ENCODE data around the gene PRKN.

The PRKN gene

DNA sequence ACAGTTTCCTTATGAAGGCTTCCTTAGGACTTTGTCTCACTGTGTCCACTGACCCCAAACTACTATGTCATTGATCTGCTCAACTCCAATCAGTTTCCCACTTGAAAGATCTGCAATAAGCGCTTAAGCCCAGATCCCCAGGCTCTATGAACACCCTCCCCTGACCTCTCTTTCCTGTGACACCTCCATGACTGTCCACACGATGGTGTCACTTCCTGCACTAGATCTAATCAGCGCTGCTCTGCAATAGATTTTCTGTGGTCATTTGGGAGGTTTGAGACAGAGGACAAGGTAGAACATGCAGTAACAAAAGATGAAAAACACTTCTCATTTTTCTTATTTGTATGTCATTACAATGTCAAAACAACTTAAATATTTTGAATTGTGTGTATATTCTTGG is 1149.1 kb downstream of the PRKN start:
- H2AFZ ChIP-seq (ENCODE audit: low read depth, low read length), result no peak overlapping the region

DNA sequence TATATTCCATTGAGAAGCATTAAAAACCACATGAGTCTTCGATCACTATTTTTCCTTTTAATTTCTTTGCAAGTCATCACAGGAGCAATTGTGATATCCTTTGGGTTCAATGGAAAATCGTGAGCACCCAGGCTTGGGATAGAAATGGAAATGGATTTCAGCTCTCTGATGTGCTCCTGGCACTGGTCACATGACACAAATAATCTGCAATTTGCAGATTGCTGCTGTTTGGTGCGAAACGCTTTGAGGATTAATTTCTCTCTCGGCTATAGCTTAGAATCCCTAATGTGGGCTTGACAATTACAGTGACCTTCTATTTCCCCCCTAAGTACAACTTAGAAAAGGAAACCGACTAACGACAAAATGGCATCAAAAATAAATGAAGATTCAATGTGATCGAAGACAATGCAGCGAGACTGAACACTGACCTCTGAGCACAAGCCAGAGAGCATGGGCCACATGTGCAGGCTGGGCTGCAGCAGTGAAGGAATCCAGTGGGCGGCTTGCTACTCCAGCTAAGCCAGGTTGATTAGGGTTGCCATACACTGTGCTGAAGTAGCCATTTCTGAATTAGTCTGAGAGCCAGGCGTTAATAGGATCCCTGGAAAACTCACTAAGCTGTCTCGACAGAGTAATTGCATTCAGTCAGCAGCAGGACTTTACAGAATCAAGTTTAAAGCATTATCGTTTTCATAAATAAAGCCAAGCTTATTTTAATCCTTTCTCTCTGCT is 1151.9 kb downstream of the PRKN start:
- TF ChIP-seq EZH2phosphoT487 (IDR thresholded peaks at IDR 0.05; ENCODE audit: low read depth), result no peak
- TF ChIP-seq, protein P1, sequence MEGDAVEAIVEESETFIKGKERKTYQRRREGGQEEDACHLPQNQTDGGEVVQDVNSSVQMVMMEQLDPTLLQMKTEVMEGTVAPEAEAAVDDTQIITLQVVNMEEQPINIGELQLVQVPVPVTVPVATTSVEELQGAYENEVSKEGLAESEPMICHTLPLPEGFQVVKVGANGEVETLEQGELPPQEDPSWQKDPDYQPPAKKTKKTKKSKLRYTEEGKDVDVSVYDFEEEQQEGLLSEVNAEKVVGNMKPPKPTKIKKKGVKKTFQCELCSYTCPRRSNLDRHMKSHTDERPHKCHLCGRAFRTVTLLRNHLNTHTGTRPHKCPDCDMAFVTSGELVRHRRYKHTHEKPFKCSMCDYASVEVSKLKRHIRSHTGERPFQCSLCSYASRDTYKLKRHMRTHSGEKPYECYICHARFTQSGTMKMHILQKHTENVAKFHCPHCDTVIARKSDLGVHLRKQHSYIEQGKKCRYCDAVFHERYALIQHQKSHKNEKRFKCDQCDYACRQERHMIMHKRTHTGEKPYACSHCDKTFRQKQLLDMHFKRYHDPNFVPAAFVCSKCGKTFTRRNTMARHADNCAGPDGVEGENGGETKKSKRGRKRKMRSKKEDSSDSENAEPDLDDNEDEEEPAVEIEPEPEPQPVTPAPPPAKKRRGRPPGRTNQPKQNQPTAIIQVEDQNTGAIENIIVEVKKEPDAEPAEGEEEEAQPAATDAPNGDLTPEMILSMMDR (IDR thresholded peaks at IDR 0.05; ENCODE audit: low read depth, low read length), result no peak
- no peaks in the 10 kb centered on the region for H4K20me1 ChIP-seq (ENCODE audit: insufficient read depth, low read length)
- H3K4me2 ChIP-seq (ENCODE audit: low read length), result no peak overlapping the region
- no peak overlapping the region for H3K9ac ChIP-seq (ENCODE audit: low read length)
- H3K27ac ChIP-seq (ENCODE audit: low read length), result no peak overlapping the region
- no peak overlapping the region for H3K4me3 ChIP-seq (ENCODE audit: low read length)
- H2AFZ ChIP-seq (ENCODE audit: low read depth, low read length), result no peak overlapping the region
- no peaks in the 10 kb centered on the region for H3K79me2 ChIP-seq (ENCODE audit: low read length)
- no peaks in the 10 kb centered on the region for H3K9me3 ChIP-seq (ENCODE audit: insufficient read depth, low read length)
- no peaks in the 10 kb centered on the region for H3K4me1 ChIP-seq (ENCODE audit: low read length)
- no peaks in the 10 kb centered on the region for H3K36me3 ChIP-seq (replicated peaks; ENCODE audit: low read depth, low read length)
- H3K27me3 ChIP-seq (ENCODE audit: low read depth, low read length), result no peaks in the 10 kb centered on the region

More for the DNA sequence above, 1149.1 kb downstream of the PRKN start:
- no peak for TF ChIP-seq EZH2phosphoT487 (IDR thresholded peaks at IDR 0.05; ENCODE audit: low read depth)
- TF ChIP-seq, protein P1 (IDR thresholded peaks at IDR 0.05; ENCODE audit: low read depth, low read length), result no peak
- Histone ChIP-seq H3K36me3 (replicated peaks; ENCODE audit: low read depth, low read length) (no peaks in the 10 kb centered on the region), H3K4me2 (ENCODE audit: low read length) (no peak overlapping the region), H3K9ac (ENCODE audit: low read length) (no peak overlapping the region), H3K9me3 (ENCODE audit: insufficient read depth, low read length) (no peaks in the 10 kb centered on the region), H3K4me1 (ENCODE audit: low read length) (no peaks in the 10 kb centered on the region), H3K4me3 (ENCODE audit: low read length) (no peak overlapping the region), H3K79me2 (ENCODE audit: low read length) (no peaks in the 10 kb centered on the region), H3K27me3 (ENCODE audit: low read depth, low read length) (no peaks in the 10 kb centered on the region), H3K27ac (ENCODE audit: low read length) (no peak overlapping the region), H4K20me1 (ENCODE audit: insufficient read depth, low read length) (no peaks in the 10 kb centered on the region)

DNA sequence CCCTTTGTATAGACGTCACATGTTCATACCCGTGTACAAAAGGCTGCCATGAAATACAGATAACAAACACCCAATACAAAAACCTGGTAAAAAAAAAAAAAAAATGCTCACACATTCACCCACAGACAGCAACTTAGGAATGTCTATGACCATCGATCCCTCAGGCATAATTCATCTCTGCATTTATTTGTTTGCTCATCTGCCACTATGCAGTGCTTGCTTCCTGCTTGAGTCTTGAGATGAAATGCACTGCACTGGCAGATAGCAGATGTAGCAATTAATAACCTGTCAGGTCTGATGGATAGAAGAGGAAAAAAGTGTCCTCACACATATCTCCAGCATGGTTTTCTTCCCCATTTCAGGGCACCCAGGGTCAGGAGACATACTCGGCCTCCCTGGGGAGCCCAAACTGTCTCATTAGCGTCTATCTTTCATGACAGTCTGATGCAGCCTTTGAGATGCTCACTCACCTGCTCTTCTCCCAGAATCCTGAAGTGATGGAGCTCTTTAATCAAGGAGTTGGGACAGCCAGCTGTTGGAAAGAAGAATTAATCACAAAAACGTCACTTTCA is 1158.6 kb downstream of the PRKN start:
- Histone ChIP-seq H3K27me3 (ENCODE audit: low read depth, low read length) (no peaks in the 10 kb centered on the region), H3K4me3 (ENCODE audit: low read length) (no peak overlapping the region), H3K79me2 (ENCODE audit: low read length) (no peaks in the 10 kb centered on the region), H3K27ac (ENCODE audit: low read length) (no peak overlapping the region), H3K9ac (ENCODE audit: low read length) (no peak overlapping the region), H3K4me2 (ENCODE audit: low read length) (no peak overlapping the region), H2AFZ (ENCODE audit: low read depth, low read length) (no peak overlapping the region), H3K4me1 (ENCODE audit: low read length) (no peaks in the 10 kb centered on the region), H3K36me3 (replicated peaks; ENCODE audit: low read depth, low read length) (no peaks in the 10 kb centered on the region), H3K9me3 (ENCODE audit: insufficient read depth, low read length) (no peaks in the 10 kb centered on the region), H4K20me1 (ENCODE audit: insufficient read depth, low read length) (no peaks in the 10 kb centered on the region)
- TF ChIP-seq, protein P1 (IDR thresholded peaks at IDR 0.05; ENCODE audit: low read depth, low read length), result no peak
- no peak for TF ChIP-seq EZH2phosphoT487 (IDR thresholded peaks at IDR 0.05; ENCODE audit: low read depth)

DNA sequence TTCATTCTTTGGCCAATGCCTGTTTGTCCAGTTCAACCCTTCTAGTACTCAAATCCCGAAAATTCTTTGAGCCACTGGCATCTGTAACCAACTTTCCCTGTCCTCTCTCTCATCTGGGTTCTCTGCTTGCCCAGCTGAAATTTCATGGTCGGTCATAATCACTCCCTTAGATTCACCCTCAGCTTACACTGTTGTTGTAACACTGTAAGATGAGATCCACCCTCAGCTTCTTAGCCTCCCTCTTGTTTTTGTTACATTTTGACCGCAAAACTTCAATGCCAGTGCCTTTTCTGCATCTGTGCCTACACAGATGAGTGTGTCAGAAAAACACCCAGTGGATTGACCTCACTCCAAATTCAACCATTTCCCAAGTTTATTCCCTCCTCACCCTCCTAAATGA is 1162.6 kb downstream of the PRKN start:
- no peak overlapping the region for H3K27ac ChIP-seq (ENCODE audit: low read length)
- H3K4me2 ChIP-seq (ENCODE audit: low read length), result no peak overlapping the region
- H3K27me3 ChIP-seq (ENCODE audit: low read depth, low read length), result no peaks in the 10 kb centered on the region; the same call in 1 of the 2 replicates
- TF ChIP-seq EZH2phosphoT487 (IDR thresholded peaks at IDR 0.05; ENCODE audit: low read depth), result no peak
- TF ChIP-seq, protein P1 (IDR thresholded peaks at IDR 0.05; ENCODE audit: low read depth, low read length), result no peak
- H3K9me3 ChIP-seq (ENCODE audit: insufficient read depth, low read length), result no peaks in the 10 kb centered on the region
- no peaks in the 10 kb centered on the region for H3K36me3 ChIP-seq (replicated peaks; ENCODE audit: low read depth, low read length)
- no peak overlapping the region for H3K4me3 ChIP-seq (ENCODE audit: low read length)
- H3K9ac ChIP-seq (ENCODE audit: low read length), result no peak overlapping the region
- no peaks in the 10 kb centered on the region for H4K20me1 ChIP-seq (ENCODE audit: insufficient read depth, low read length)
- no peaks in the 10 kb centered on the region for H3K4me1 ChIP-seq (ENCODE audit: low read length)
- H2AFZ ChIP-seq (ENCODE audit: low read depth, low read length), result no peak overlapping the region
- H3K79me2 ChIP-seq (ENCODE audit: low read length), result no peaks in the 10 kb centered on the region

All from OCI-LY3 (cell line).